Measurements from ENCODE around the gene GREB1. TPM values are rescaled to one million over a fixed set of nuclear protein-coding genes. Genes with fewer than 3 reads are reported as not detected.

GREB1 gene
- total RNA-seq, 4 donors from 2014 or later: 3.0 to 6.1 (median 4.3) TPM

- no peaks in the 10 kb centered on the region for H3K4me1 ChIP-seq
- WGBS: 86% methylated on average over 15 of the region's 15 CpGs
- H3K36me3 ChIP-seq: no peaks in the 10 kb centered on the region
- no peak overlapping the region for H3K27ac ChIP-seq
- H3K27me3 ChIP-seq: peaks cover 47% of the 10 kb centered on the region
- no peaks in the 10 kb centered on the region for H3K9me3 ChIP-seq
- TF ChIP-seq POLR2AphosphoS5 (IDR thresholded peaks at IDR 0.05) (no peak), POLR2A (IDR thresholded peaks at IDR 0.05) (no peak), CTCF (IDR thresholded peaks at IDR 0.05) (no peak), EP300 (IDR thresholded peaks at IDR 0.05) (no peak)
- DNase-seq (ENCODE audit: low spot score in 2 of 2): peak in 1 of 2 donors; percentile 19
- no peak overlapping the region for H3K4me3 ChIP-seq
Measured at GRCh38 chr2:11680901-11681721, 147.3 kb downstream of the GREB1 start.

GRCh38 chr2:11681722-11682589 is 148.1 kb downstream of the GREB1 start:
- Histone ChIP-seq H3K27me3 (peaks cover 39% of the 10 kb centered on the region), H3K4me1 (no peaks in the 10 kb centered on the region), H3K36me3 (no peaks in the 10 kb centered on the region), H3K4me3 (no peak overlapping the region), H3K9me3 (no peaks in the 10 kb centered on the region), H3K27ac (no peak overlapping the region)
- peak in 1 of 2 donors; percentile 76 for TF ChIP-seq CTCF (IDR thresholded peaks at IDR 0.05)
- TF ChIP-seq EP300 (IDR thresholded peaks at IDR 0.05): no peak
- no peak for TF ChIP-seq POLR2A (IDR thresholded peaks at IDR 0.05)
- no peak for TF ChIP-seq POLR2AphosphoS5 (IDR thresholded peaks at IDR 0.05)
- peak in 1 of 2 donors; percentile 55 for DNase-seq (ENCODE audit: low spot score in 2 of 2)
- 63% methylated on average over 25 of the region's 31 CpGs for WGBS

- peaks cover 33% of the 10 kb centered on the region for H3K27me3 ChIP-seq
- WGBS: 94% methylated on average over 8 of the region's 8 CpGs
- DNase-seq (ENCODE audit: low spot score in 2 of 2): peak in 1 of 2 donors; percentile 40
Measured at GRCh38 chr2:11682590-11682915, 148.7 kb downstream of the GREB1 start.

GRCh38 chr2:11683476-11683875 is 149.6 kb downstream of the GREB1 start:
- DNase-seq (ENCODE audit: low spot score in 2 of 2): no peak
- H3K9me3 ChIP-seq: no peaks in the 10 kb centered on the region
- peaks cover 24% of the 10 kb centered on the region for H3K27me3 ChIP-seq
- TF ChIP-seq EP300 (IDR thresholded peaks at IDR 0.05) (no peak), POLR2AphosphoS5 (IDR thresholded peaks at IDR 0.05) (no peak), CTCF (IDR thresholded peaks at IDR 0.05) (no peak), POLR2A (IDR thresholded peaks at IDR 0.05) (no peak)
- H3K36me3 ChIP-seq: no peaks in the 10 kb centered on the region
- WGBS: 48% methylated on average over 9 of the region's 9 CpGs
- H3K27ac ChIP-seq: no peak overlapping the region
- H3K4me1 ChIP-seq: peaks cover 9% of the 10 kb centered on the region
- no peak overlapping the region for H3K4me3 ChIP-seq

More at GRCh38 chr2:11682590-11682915, 148.7 kb downstream of the GREB1 start:
- H3K9me3 ChIP-seq: no peaks in the 10 kb centered on the region
- H3K36me3 ChIP-seq: no peaks in the 10 kb centered on the region
- H3K4me1 ChIP-seq: no peaks in the 10 kb centered on the region
- H3K4me3 ChIP-seq: no peak overlapping the region
- H3K27ac ChIP-seq: no peak overlapping the region
- TF ChIP-seq EP300 (IDR thresholded peaks at IDR 0.05): no peak
- TF ChIP-seq POLR2AphosphoS5 (IDR thresholded peaks at IDR 0.05): no peak
- no peak for TF ChIP-seq POLR2A (IDR thresholded peaks at IDR 0.05)
- no peak for TF ChIP-seq CTCF (IDR thresholded peaks at IDR 0.05)

GRCh38 chr2:11683966-11684365 is 150.1 kb downstream of the GREB1 start:
- Histone ChIP-seq H3K9me3 (no peaks in the 10 kb centered on the region), H3K36me3 (no peaks in the 10 kb centered on the region), H3K27ac (no peak overlapping the region), H3K27me3 (peaks cover 22% of the 10 kb centered on the region), H3K4me3 (no peak overlapping the region), H3K4me1 (peaks cover 14% of the 10 kb centered on the region)
- 78% methylated on average over 4 of the region's 4 CpGs for WGBS
- TF ChIP-seq POLR2AphosphoS5 (IDR thresholded peaks at IDR 0.05): no peak
- no peak for TF ChIP-seq EP300 (IDR thresholded peaks at IDR 0.05)
- no peak for DNase-seq (ENCODE audit: low spot score in 2 of 2)
